K562 (cell line): ENCODE results near the gene LRMDA. TPM values are rescaled to one million over a fixed set of nuclear protein-coding genes. Genes with fewer than 3 reads are reported as not detected.

Source experiments
- ATF3 ChIP-seq, 2 experiments: fragments of 450-650 bp in 1 of 2; sonication (generic) in 1 of 2; formaldehyde crosslinking in 1 of 2; IDR thresholded peaks in 1 of 2; conservative IDR thresholded peaks in 1 of 2; 2 replicates each; pipeline versions ENCODE4 v1.6.1 to v1.8.1; 2016 to 2023; ENCODE audit warnings: mild to moderate bottlenecking in 2 of 2, moderate library complexity in 2 of 2, inconsistent platforms in 1 of 2, missing genetic modification reagents in 1 of 2
- BHLHE40 ChIP-seq: IDR thresholded peaks from 2 replicates; pipeline ENCODE4 v1.6.1; 2011; ENCODE audit warnings: low read length, improper control_type of control experiment
- CBX5 ChIP-seq: IDR thresholded peaks from 2 replicates; pipeline ENCODE4 v1.6.1; 2014; ENCODE audit warnings: low read depth, borderline replicate concordance
- CHD2 ChIP-seq: IDR thresholded peaks from 2 replicates; pipeline ENCODE4 v1.6.1; 2011; ENCODE audit warnings: low read depth, low read length
- CREB1 ChIP-seq, 2 experiments: sonication (generic) in 1 of 2; formaldehyde crosslinking in 1 of 2; IDR thresholded peaks; 2 replicates each; pipeline versions ENCODE4 v1.6.1 to v1.8.0; 2012 to 2022; ENCODE audit warnings: inconsistent platforms in 1 of 2, mild to moderate bottlenecking in 1 of 2, missing genetic modification reagents in 1 of 2, moderate library complexity in 1 of 2
- E2F4 ChIP-seq: sonication (generic); formaldehyde crosslinking; IDR thresholded peaks from 2 replicates; pipeline ENCODE4 v1.8.0; 2022; ENCODE audit warnings: mild to moderate bottlenecking, low read depth, missing genetic modification reagents
- FOXA3 ChIP-seq, 2 experiments: fragments of 450-650 bp in 1 of 2; sonication (generic) in 1 of 2; formaldehyde crosslinking; IDR thresholded peaks in 1 of 2; conservative IDR thresholded peaks in 1 of 2; 2 replicates each; pipeline versions ENCODE4 v1.4.0 to v1.8.0; 2020 to 2022; ENCODE audit warnings: mild to moderate bottlenecking in 2 of 2, missing genetic modification reagents in 1 of 2
- HMBOX1 ChIP-seq: sonication (generic); IDR thresholded peaks from 2 replicates; pipeline ENCODE4 v1.6.1; 2016
- MEIS2 ChIP-seq: fragments of 450-650 bp; IDR thresholded peaks from 2 replicates; pipeline ENCODE4 v1.6.1; 2014; ENCODE audit warnings: mild to moderate bottlenecking; ENCODE audit not compliant: partially characterized antibody
- MTF1 ChIP-seq: fragments of 250-450 bp; sonication (Bioruptor Pico); IDR thresholded peaks from 2 replicates; pipeline ENCODE4 v1.9.0; 2021; ENCODE audit warnings: moderate library complexity, mild to moderate bottlenecking, inconsistent platforms, borderline replicate concordance
- PBX2 ChIP-seq, 2 experiments: IDR thresholded peaks in 1 of 2; conservative IDR thresholded peaks in 1 of 2; 2 replicates each; pipeline ENCODE4 v1.6.1; 2016; ENCODE audit warnings: low read depth in 2 of 2, mild to moderate bottlenecking in 1 of 2, missing compliant biosample characterization in 1 of 2, missing genetic modification characterization in 1 of 2, moderate library complexity in 1 of 2
- RBFOX2 ChIP-seq: fragments of 200-400 bp; formaldehyde crosslinking; IDR thresholded peaks from 2 replicates; pipeline ENCODE4 v1.6.1; 2017; ENCODE audit warnings: low read depth, mild to moderate bottlenecking, low read length, moderate library complexity
- THAP12 ChIP-seq: fragments of 250-450 bp; sonication (Bioruptor Pico); IDR thresholded peaks from 2 replicates; pipeline ENCODE4 v1.9.0; 2021; ENCODE audit warnings: mild to moderate bottlenecking, inconsistent platforms
- THAP7 ChIP-seq: fragments of 250-450 bp; sonication (Bioruptor Pico); IDR thresholded peaks from 2 replicates; pipeline ENCODE4 v1.5.0; 2021
- ZNF134 ChIP-seq: fragments of 250-450 bp; sonication (Bioruptor Pico); conservative IDR thresholded peaks from 2 replicates; pipeline ENCODE4 v1.4.0; 2020
- ZNF140 ChIP-seq: fragments of 250-450 bp; sonication (Bioruptor Pico); IDR thresholded peaks from 2 replicates; pipeline ENCODE4 v1.8.0; 2021; ENCODE audit warnings: moderate library complexity, mild to moderate bottlenecking, inconsistent platforms
- polyA plus RNA-seq, 8 experiments: library from polyadenylated mRNA; depleted of rRNA in 4 of 8; stranded (reverse) in 5 of 8; unstranded in 3 of 8; fragments of >200 nt; fragmentation: Nextera tagmentation in 2 of 8; fragmentation: Illumina TruSeq in 1 of 8; extraction: Ambion mirVana in 2 of 8; extraction: Trizol in 1 of 8; gene quantifications; 2 replicates each; pipeline versions ENCODE4 v1.2.1 to v1.2.3, GENCODE V29; 2011 to 2014; ENCODE audit warnings: inconsistent platforms in 1 of 8, missing spikeins in 1 of 8
- total RNA-seq, 7 experiments: library from RNA; depleted of rRNA in 6 of 7; stranded (reverse); fragments of >200 nt in 6 of 7; fragmentation: Illumina TruSeq in 2 of 7; extraction: Trizol in 2 of 7; gene quantifications; 2 replicates each; pipeline versions ENCODE4 v1.2.1 to v1.2.3, GENCODE V29; 2011 to 2021; ENCODE audit warnings: low replicate concordance in 1 of 7

The LRMDA gene
- total and polyA plus RNA-seq, 9 of the 15 experiments (the other 6 are each of a cell fraction or from before 2014, with no cell fraction given): 0.25 TPM; not detected in 8

- TF ChIP-seq THAP12 (CRISPR knock-in tag): no peak
- TF ChIP-seq RBFOX2: no peak
- TF ChIP-seq PBX2 (CRISPR knock-in tag; IDR thresholded peaks at IDR 0.05; ENCODE audit: low read depth): no peak
- TF ChIP-seq PBX2 (tag; conservative IDR thresholded peaks at IDR 0.05; ENCODE audit: low read depth): 0 out of 2 replicates have a peak, but pooled peaks have one; percentile 38
- peak; percentile 51; the same call in 1 of the 2 replicates for TF ChIP-seq HMBOX1
- TF ChIP-seq E2F4: no peak
- no peak for TF ChIP-seq MTF1 (CRISPR knock-in tag)
- no peak for TF ChIP-seq ZNF140 (CRISPR knock-in tag)
- TF ChIP-seq CHD2: no peak
- peak; percentile 75 for TF ChIP-seq MEIS2
- peak; percentile 57; the same call in 1 of the 2 replicates for TF ChIP-seq ZNF134 (CRISPR knock-in tag)
- TF ChIP-seq THAP7 (CRISPR knock-in tag): no peak
- TF ChIP-seq ATF3 (IDR thresholded peaks at IDR 0.05): peak; percentile 19; the same call in 1 of the 2 replicates
- TF ChIP-seq ATF3 (CRISPR knock-in tag; conservative IDR thresholded peaks at IDR 0.05): no peak
- TF ChIP-seq BHLHE40: peak; percentile 56; the same call in 1 of the 2 replicates
- no peak for TF ChIP-seq CREB1 (IDR thresholded peaks at IDR 0.05)
- no peak for TF ChIP-seq CREB1 (CRISPR knock-in tag; IDR thresholded peaks at IDR 0.05)
- TF ChIP-seq FOXA3 (CRISPR knock-in tag; conservative IDR thresholded peaks at IDR 0.05 in 1 of 2, IDR thresholded peaks at IDR 0.05 in 1 of 2): peak in 1 of 2 experiments; percentile 41; a peak in 1 of 4 replicates
- TF ChIP-seq CBX5: no peak
Measured at GRCh38 chr10:75773231-75773780, 341.9 kb downstream of the LRMDA start (continued).
